Measurements from ENCODE around the gene RBL2.
A peak's percentile ranks its signal among the peaks of the same experiment; 100 is the strongest.

RBL2 gene

DNA sequence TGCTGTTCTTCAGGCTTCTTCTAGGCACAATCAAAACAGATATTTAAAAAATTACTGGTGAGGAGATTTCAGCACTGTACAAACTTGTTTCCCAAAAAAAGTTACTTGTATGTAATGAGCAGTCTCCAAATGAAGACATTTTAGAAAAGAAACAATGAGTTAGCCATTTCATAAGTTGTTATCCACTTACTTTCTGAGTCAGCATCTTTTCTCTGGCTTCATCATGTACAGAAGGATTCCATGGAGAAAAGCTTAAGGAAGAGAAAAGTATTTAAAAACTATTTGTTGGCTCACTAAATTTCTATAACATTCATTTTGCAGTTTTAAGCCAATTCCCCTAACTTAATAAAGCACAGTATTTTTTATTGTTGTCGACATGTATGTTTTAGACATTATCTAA, 58.2 kb downstream of the RBL2 start:
- TF ChIP-seq, protein P1, sequence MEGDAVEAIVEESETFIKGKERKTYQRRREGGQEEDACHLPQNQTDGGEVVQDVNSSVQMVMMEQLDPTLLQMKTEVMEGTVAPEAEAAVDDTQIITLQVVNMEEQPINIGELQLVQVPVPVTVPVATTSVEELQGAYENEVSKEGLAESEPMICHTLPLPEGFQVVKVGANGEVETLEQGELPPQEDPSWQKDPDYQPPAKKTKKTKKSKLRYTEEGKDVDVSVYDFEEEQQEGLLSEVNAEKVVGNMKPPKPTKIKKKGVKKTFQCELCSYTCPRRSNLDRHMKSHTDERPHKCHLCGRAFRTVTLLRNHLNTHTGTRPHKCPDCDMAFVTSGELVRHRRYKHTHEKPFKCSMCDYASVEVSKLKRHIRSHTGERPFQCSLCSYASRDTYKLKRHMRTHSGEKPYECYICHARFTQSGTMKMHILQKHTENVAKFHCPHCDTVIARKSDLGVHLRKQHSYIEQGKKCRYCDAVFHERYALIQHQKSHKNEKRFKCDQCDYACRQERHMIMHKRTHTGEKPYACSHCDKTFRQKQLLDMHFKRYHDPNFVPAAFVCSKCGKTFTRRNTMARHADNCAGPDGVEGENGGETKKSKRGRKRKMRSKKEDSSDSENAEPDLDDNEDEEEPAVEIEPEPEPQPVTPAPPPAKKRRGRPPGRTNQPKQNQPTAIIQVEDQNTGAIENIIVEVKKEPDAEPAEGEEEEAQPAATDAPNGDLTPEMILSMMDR (IDR thresholded peaks at IDR 0.05; ENCODE audit: low read depth, low read length), result no peak
- no peak overlapping the region for H3K4me3 ChIP-seq (replicated peaks in 1 of 2; ENCODE audit: low read depth in 2 of 2, low read length in 2 of 2)
- DNase-seq (ENCODE audit: low read depth in 2 of 2), result no peak

DNA sequence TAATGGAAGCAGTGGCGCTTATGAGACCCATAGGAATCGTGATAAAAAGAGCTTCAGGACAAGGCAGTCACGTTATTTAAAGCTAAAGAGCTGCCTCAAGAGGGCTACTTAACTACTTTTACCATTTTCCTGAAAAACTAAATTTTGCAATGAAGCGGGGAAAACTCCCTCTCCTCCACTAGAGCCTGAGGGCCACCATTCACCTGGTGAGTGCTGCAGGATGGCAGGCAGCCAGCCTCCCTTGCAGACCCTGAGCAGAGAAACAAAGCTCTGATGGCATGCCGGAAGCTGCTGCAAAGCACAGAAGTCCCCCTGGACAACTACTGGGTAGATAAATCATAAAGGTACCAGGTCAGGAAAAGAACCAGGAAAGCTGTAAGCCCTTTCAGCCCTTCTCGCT, 60.4 kb downstream of the RBL2 start:
- TF ChIP-seq, protein P1 (IDR thresholded peaks at IDR 0.05; ENCODE audit: low read depth, low read length), result no peak
- no peak overlapping the region for H3K4me3 ChIP-seq (replicated peaks in 1 of 2; ENCODE audit: low read depth in 2 of 2, low read length in 2 of 2)
- DNase-seq (ENCODE audit: low read depth in 2 of 2), result no peak

DNA sequence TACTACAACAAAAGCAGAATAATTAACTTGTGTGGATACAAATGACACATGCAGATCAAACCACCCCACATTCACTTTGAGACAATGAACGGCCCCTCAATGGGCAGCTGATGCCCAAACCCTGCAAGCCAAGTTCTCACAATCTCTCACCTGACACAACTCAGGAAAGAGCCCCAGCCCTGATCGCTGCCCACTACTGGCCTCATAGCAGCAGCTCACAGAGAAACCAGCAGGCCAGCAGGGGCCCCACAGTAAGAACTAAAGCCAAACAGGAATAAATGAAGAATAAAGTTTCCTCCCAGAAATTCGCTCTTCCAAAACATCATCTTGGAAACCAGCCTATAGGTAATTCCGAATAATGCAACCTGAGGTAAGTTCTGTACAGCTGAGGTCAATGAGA, 61.1 kb downstream of the RBL2 start:
- H3K4me3 ChIP-seq (replicated peaks in 1 of 2; ENCODE audit: low read depth in 2 of 2, low read length in 2 of 2), result no peak overlapping the region
- no peak for DNase-seq (ENCODE audit: low read depth in 2 of 2)
- TF ChIP-seq, protein P1 (IDR thresholded peaks at IDR 0.05; ENCODE audit: low read depth, low read length), result peak; percentile 15

DNA sequence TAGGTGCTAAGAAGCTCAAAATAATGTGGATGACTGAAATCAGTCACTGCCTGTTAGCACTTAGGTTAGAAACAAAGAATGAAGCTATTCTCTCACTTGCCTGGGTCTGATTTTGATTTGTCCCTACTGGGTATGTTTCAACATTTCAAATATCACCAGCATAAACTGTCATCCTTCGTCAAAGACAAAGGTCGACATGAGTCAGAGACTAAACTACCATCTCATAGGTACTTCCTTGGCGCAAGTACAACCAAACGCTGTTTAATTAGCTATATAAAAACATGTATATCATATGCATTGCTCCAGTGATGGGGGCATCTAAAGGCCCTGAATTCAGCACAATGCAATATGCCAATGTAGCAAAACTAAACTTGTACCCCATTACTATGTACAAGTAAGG, 64.7 kb downstream of the RBL2 start:
- no peak for DNase-seq (ENCODE audit: low read depth in 2 of 2)
- TF ChIP-seq, protein P1 (IDR thresholded peaks at IDR 0.05; ENCODE audit: low read depth, low read length), result no peak
- H3K4me3 ChIP-seq (replicated peaks in 1 of 2; ENCODE audit: low read depth in 2 of 2, low read length in 2 of 2), result no peak overlapping the region

DNA sequence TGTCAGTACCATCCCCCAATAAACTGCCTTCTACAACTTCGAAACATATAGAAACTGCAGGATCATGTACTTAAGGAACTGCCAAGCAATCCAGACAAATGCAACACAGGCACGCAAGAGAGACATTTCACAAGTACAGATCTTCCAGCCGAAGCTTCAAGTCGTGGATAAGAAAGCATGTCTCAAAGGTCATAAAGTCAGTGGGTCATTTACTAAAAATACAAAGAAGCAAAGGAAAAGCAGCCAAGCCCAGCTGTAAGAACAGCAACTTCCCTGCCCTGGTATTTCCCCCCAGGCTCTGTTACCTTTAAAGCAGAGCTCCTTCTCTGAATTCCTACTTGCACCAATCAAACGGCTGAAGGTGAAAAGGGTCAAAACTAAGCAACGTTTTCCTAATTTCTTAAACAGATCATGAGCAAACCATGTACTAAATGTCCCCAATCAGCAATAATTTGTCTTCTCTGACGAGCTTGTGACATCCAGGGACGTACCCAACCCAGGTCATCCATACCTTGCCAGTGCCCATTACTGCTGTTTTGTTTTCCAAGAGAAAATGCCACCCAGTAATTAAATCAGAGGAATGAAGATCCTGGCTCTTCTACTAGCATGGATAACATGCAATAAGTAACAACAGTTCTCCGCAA, 67.1 kb downstream of the RBL2 start:
- TF ChIP-seq, protein P1 (IDR thresholded peaks at IDR 0.05; ENCODE audit: low read depth, low read length), result no peak
- DNase-seq (ENCODE audit: low read depth in 2 of 2), result peak; percentile 11 to 31
- H3K4me3 ChIP-seq (replicated peaks in 1 of 2; ENCODE audit: low read depth in 2 of 2, low read length in 2 of 2), result no peak overlapping the region

DNA sequence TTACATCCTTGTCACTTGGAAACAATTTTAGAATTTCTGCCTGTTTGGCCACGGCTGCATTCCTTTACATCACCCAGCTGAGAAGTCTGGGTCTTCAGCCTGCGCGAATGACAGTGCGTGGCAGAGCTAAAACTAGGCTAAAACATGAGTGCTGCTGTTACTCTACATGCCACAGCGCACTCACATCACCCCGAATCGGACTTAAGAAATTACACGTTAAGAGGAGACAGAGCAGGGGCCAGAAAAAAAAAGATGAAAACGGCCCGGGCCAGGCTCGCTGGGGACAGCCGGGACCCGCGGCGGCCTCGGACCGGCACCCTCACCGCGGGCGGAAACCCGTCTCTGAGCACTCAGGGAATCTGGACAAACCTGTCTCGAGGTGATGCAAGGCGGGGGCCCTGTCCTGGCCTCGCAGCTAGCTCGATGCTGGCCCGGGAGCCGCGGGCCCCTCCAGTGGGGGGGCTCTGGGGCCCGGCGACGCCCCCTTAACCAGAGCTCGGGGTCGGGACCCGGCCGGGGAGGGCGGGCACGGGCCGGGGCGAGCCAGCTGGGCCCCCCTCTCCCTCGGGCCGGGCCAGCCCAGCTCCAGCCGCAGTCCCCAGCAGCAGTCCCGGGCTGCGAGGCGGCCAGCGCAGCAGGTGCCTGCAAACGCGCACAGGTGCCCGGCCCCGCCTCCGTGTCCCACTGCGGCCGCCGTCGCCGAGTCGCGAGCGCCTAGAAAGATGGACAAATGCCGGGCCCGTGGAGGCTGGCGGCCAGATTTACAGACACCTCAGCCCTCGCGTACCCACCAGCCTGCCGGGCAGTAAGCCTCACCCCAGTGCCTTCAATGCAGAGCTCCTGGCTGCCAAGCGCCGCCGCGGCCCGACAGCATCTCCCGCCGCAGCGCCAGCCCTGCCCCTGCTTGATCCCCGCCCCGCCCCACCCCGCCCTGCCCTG, 68.3 kb downstream of the RBL2 start, which contains the start of gene AKTIP:
Gene AKTIP (minus strand): TSS at position 879 of the 939 bp plus-strand sequence. CDS start 2,950 bp downstream, outside the sequence.
- TF ChIP-seq, protein P1 (IDR thresholded peaks at IDR 0.05; ENCODE audit: low read depth, low read length), result no peak
- H3K4me3 ChIP-seq (replicated peaks in 1 of 2; ENCODE audit: low read depth in 2 of 2, low read length in 2 of 2), result peak within 1 kb of the TSS; percentile 82 to 83
- DNase-seq (ENCODE audit: low read depth in 2 of 2), result peak; percentile 46 to 52

All from cardiac fibroblast (primary cell).